Muscle layer of colon (tissue), 2 donors: Measurements from ENCODE around the gene KLHDC9.
"Not testable (repeated sequence)": the region's sequence is repeated elsewhere in the genome, so short reads cannot be mapped to it uniquely, and the experiment has no call there.

Experiments
- H3K27ac ChIP-seq: one replicate; pipeline ENCODE4 v1.7.0; 2013; ENCODE audit warnings: low read depth, mild to moderate bottlenecking, low read length, moderate library complexity
- H3K27me3 ChIP-seq, 2 donors: one replicate each; pipeline ENCODE4 v1.7.0; 2013; ENCODE audit warnings: low read length in 2 of 2, mild to moderate bottlenecking in 2 of 2; ENCODE audit not compliant: insufficient read depth in 2 of 2, control insufficient read depth in 1 of 2
- H3K36me3 ChIP-seq: one replicate; pipeline ENCODE4 v1.7.0; 2013; ENCODE audit warnings: mild to moderate bottlenecking, low read length; ENCODE audit not compliant: insufficient read depth
- H3K4me1 ChIP-seq: one replicate; pipeline ENCODE4 v1.7.0; 2013; ENCODE audit warnings: mild to moderate bottlenecking, low read length; ENCODE audit not compliant: insufficient read depth
- H3K4me3 ChIP-seq, 2 donors: one replicate each; pipeline ENCODE4 v1.7.0; 2013; ENCODE audit warnings: low read length in 2 of 2, low read depth in 1 of 2, mild to moderate bottlenecking in 1 of 2, moderate library complexity in 1 of 2
- H3K9ac ChIP-seq: one replicate; pipeline ENCODE4 v1.7.0; 2013; ENCODE audit warnings: low read length
- H3K9me3 ChIP-seq: one replicate; pipeline ENCODE4 v1.7.0; 2013; ENCODE audit warnings: mild to moderate bottlenecking, low read length
- donor health status: abdominal sarcoma.
- donor health status: Adenocarcinoma of cecum.

Gene KLHDC9

GRCh38 chr1:161100556-161100955, 2.4 kb downstream of the KLHDC9 start:
- no peak overlapping the region for H3K9ac ChIP-seq
- no peaks in the 10 kb centered on the region for H3K9me3 ChIP-seq
- no peak overlapping the region for H3K27ac ChIP-seq
- H3K27me3 ChIP-seq: no peaks in the 10 kb centered on the region
- no peak overlapping the region for H3K4me3 ChIP-seq
- H3K36me3 ChIP-seq: peaks cover 19% of the 10 kb centered on the region
- H3K4me1 ChIP-seq: peaks cover 7% of the 10 kb centered on the region

GRCh38 chr1:161106431-161106830, 8.3 kb downstream of the KLHDC9 start:
- Histone ChIP-seq H3K36me3 (peaks cover 8% of the 10 kb centered on the region), H3K27ac (no peak overlapping the region), H3K4me3 (no peak overlapping the region), H3K9me3 (no peaks in the 10 kb centered on the region), H3K4me1 (no peaks in the 10 kb centered on the region), H3K27me3 (no peaks in the 10 kb centered on the region), H3K9ac (no peak overlapping the region)

GRCh38 chr1:161111117-161111516, 13.0 kb downstream of the KLHDC9 start:
- no peaks in the 10 kb centered on the region for H3K27me3 ChIP-seq
- no peak overlapping the region for H3K27ac ChIP-seq
- H3K36me3 ChIP-seq: no peaks in the 10 kb centered on the region
- H3K9me3 ChIP-seq: no peaks in the 10 kb centered on the region
- H3K4me3 ChIP-seq: no peak overlapping the region
- H3K4me1 ChIP-seq: peaks cover 8% of the 10 kb centered on the region
- H3K9ac ChIP-seq: no peak overlapping the region

- Histone ChIP-seq H3K4me1 (peaks cover 12% of the 10 kb centered on the region), H3K36me3 (no peaks in the 10 kb centered on the region), H3K27me3 (no peaks in the 10 kb centered on the region), H3K27ac (no peak overlapping the region), H3K4me3 (no peak overlapping the region), H3K9ac (no peak overlapping the region), H3K9me3 (no peaks in the 10 kb centered on the region)
These were observed 13.4 kb downstream of the KLHDC9 start for GRCh38 chr1:161111527-161111926.

- Histone ChIP-seq H3K4me3 (no peak overlapping the region), H3K9ac (no peak overlapping the region), H3K36me3 (no peaks in the 10 kb centered on the region), H3K9me3 (no peaks in the 10 kb centered on the region), H3K4me1 (peaks cover 24% of the 10 kb centered on the region), H3K27me3 (no peaks in the 10 kb centered on the region), H3K27ac (no peak overlapping the region)
These were observed 15.8 kb downstream of the KLHDC9 start for GRCh38 chr1:161113915-161114314.

GRCh38 chr1:161114556-161114955, 16.4 kb downstream of the KLHDC9 start:
- no peak overlapping the region for H3K4me3 ChIP-seq
- no peaks in the 10 kb centered on the region for H3K9me3 ChIP-seq
- no peak overlapping the region for H3K27ac ChIP-seq
- no peaks in the 10 kb centered on the region for H3K27me3 ChIP-seq
- H3K4me1 ChIP-seq: peaks cover 31% of the 10 kb centered on the region
- H3K9ac ChIP-seq: no peak overlapping the region
- H3K36me3 ChIP-seq: no peaks in the 10 kb centered on the region

GRCh38 chr1:161115132-161115711, 17.1 kb downstream of the KLHDC9 start:
- Histone ChIP-seq H3K27me3 (no peaks in the 10 kb centered on the region), H3K4me3 (no peak overlapping the region), H3K27ac (no peak overlapping the region), H3K9ac (no peak overlapping the region), H3K4me1 (peaks cover 37% of the 10 kb centered on the region), H3K36me3 (peaks cover 5% of the 10 kb centered on the region), H3K9me3 (no peaks in the 10 kb centered on the region)

GRCh38 chr1:161115961-161116360, 17.8 kb downstream of the KLHDC9 start:
- peaks cover 12% of the 10 kb centered on the region for H3K36me3 ChIP-seq
- H3K9ac ChIP-seq, H3K27me3 ChIP-seq, H3K9me3 ChIP-seq, H3K27ac ChIP-seq, H3K4me3 ChIP-seq: not testable (repeated sequence)
- H3K4me1 ChIP-seq: peaks cover 43% of the 10 kb centered on the region

- Histone ChIP-seq H3K4me3 (peak within 1 kb of the TSS; percentile 96 to 99), H3K36me3 (peaks cover 32% of the 10 kb centered on the region), H3K4me1 (peaks cover 43% of the 10 kb centered on the region), H3K27ac (peak within 1 kb of the TSS; percentile 99), H3K9ac (peak within 1 kb of the TSS; percentile 87), H3K27me3 (no peaks in the 10 kb centered on the region), H3K9me3 (no peaks in the 10 kb centered on the region)
These were observed 19.8 kb downstream of the KLHDC9 start, which contains the start of the genes NIT1 and PFDN2 for GRCh38 chr1:161117759-161118581. NIT1 (plus strand) TSS chr1:161118105; CDS start chr1:161118177, 72 bp downstream. PFDN2 (minus strand) TSS chr1:161118037; CDS start chr1:161118026, 11 bp downstream.

GRCh38 chr1:161119092-161119903, 21.1 kb downstream of the KLHDC9 start:
- no peaks in the 10 kb centered on the region for H3K27me3 ChIP-seq
- no peaks in the 10 kb centered on the region for H3K9me3 ChIP-seq
- H3K4me1 ChIP-seq: peaks cover 43% of the 10 kb centered on the region
- peak overlapping the region; percentile 96 to 99 for H3K4me3 ChIP-seq
- H3K27ac ChIP-seq: peak overlapping the region; percentile 99
- peaks cover 44% of the 10 kb centered on the region for H3K36me3 ChIP-seq
- peak overlapping the region; percentile 87 for H3K9ac ChIP-seq

GRCh38 chr1:161121042-161121650, 23.0 kb downstream of the KLHDC9 start:
- Histone ChIP-seq H3K9me3 (no peaks in the 10 kb centered on the region), H3K4me3 (no peak overlapping the region), H3K9ac (no peak overlapping the region), H3K4me1 (peaks cover 35% of the 10 kb centered on the region), H3K27me3 (no peaks in the 10 kb centered on the region), H3K36me3 (peaks cover 47% of the 10 kb centered on the region), H3K27ac (no peak overlapping the region)
